EL (cell line): ENCODE measurements around the gene ILKAP.

ENCODE experiments used
- DNase-seq: peaks from one replicate; pipeline ENCODE4 v3.0.0-alpha.2; 2016

The ILKAP gene

DNA sequence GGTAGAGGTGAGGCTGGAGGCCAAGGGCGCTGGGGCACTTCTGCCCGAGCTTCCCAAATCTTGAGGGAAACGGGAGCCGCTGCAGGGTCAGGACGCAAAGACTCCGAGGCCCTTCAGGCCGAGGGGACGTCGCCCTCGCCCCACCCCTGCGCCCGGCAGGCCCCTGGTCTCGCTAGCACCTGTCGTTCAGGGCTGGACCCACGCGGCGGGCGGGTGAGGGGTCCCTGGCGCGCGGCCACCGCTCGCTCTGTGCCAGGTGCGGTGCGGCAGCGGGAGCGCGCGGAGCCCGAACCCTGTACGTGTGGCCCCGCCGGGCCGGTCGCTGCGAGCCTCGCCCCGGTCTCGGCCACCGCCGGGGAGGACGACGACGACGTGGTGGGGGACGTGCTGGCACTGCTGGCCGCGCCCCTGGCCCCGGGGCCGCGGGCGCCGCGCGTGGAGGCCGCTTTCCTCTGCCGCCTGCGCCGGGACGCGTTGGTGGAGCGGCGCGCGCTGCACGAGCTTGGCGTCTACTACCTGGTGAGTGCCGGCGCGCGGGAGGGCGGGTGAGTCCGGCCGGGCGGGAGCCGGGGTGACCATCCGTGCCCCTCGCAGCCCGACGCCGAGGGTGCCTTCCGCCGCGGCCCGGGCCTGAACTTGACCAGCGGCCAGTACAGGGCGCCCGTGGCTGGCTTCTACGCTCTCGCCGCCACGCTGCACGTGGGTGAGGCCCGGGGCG, 39.9 kb downstream of the ILKAP start:
- DNase-seq: no peak

GRCh38 chr2:238162846-238163441, 40.6 kb downstream of the ILKAP start:
- DNase-seq: peak; percentile 32

- no peak for DNase-seq
Measured at GRCh38 chr2:238162251-238162845, 41.1 kb downstream of the ILKAP start.

DNA sequence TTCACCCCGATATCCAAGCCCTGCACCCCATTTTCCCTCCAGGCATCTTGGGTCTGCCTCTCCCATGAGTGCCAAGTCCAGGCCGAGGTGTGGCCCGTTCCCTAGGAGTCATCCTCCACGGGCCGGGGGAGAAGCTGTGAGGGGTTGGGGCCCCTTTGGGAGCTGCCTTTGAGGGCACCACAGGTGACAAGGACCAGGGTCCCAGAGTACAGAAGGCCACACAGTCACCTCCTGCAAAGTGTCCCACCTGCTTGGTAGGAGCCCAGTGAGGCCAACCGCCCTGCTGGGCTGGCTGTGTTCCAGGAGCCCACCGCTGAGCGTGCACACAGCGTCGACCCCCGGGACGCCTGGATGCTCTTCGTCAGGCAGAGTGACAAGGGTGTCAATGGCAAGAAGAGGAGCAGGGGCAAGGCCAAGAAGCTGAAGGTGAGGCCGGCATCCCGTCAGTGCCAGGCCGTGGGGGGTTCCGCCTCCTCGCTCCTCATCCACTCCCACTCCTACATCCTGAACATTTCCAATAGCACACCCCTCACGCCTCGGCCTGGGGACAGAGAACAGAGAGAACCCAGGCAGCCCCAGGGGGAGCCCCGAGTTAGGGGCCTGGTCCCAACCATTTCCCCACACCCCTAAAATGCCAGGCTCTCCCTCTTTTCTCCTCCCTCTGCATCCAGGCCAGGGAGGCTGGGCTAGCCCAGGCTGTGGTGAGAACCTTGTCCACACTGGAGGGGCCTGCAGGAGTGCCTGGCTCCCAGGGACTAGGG, 42.0 kb downstream of the ILKAP start:
- DNase-seq: no peak

DNA sequence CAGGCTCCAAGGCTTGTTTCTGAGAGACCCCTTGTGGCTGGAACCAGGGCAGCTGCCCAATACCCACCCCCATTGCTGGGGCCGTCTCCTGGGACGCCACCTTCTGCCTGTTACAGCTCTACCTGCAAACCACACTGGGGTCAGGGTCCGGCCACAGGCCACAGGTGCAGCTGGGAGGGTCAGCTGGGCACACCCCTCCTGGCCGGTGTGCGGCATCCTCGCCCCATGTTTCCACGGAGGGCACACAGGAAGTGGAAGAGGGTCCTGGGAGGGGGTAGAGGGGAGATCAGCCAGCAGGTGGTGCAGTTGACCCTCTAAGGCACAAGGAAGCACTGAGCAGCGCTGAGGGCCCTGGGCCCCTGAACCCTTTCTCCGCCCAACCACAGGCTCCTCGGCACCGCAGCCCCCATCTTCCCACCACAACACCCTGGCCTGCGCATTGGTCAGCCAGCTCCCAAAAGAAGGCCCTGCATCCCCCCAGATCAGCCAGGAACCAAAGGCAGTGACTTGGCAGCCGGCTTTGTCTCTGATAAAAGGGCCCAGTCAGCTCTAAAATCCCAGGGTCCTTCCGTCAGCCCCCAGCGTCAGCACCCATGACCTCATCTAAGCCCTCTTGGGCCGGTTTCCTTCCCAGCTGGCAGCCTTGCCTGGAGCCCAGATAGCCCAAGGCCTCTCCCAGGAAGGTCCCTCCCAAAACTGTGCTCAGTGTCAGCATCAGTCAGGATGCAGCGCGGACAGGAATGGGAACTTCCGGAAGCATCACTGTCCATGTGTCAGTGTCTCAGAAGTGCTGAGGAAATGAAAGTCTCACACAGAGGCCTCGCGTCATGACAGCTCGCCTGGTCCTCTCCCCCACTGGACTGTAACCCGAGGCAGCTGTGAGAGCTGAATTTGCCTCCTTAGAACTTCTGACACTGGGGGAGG, 43.0 kb downstream of the ILKAP start:
- no peak for DNase-seq

- DNase-seq: no peak
Measured at GRCh38 chr2:238159661-238160205, 43.8 kb downstream of the ILKAP start.

- DNase-seq: peak; percentile 31
Measured at GRCh38 chr2:238159071-238159539, 44.4 kb downstream of the ILKAP start.

DNA sequence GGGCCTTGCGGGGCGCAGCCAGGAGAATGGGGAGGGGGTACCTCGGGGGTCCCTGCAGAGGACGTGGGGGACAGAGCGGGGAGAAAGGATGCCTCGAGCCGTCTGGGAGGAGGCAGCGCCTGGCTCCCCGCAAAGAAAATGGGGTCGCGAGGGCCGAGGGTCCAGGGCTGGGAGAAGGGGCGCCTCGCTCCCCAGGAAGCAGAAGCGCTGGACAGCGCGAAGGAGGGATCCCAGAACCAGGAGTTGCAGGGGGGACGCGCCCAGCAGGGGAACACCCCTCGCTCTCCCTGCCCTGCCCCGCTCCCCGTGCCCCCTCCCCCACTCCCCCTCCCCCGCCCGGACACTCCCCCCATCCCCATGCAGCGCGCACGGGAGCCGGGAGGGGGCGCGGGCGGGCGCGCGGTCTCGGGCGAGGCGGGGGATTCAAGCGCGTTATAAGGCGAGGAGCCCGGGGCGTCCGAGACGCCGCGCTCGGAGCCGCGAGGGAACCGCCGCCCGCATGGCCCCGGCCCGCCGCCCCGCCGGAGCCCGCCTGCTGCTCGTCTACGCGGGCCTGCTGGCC, 44.9 kb downstream of the ILKAP start, which contains the start of gene ERFE:
TSS of gene ERFE (plus strand) at position 462 of the 562 bp plus-strand sequence. CDS start at position 500, 38 bp downstream.
- peak; percentile 63 for DNase-seq

DNA sequence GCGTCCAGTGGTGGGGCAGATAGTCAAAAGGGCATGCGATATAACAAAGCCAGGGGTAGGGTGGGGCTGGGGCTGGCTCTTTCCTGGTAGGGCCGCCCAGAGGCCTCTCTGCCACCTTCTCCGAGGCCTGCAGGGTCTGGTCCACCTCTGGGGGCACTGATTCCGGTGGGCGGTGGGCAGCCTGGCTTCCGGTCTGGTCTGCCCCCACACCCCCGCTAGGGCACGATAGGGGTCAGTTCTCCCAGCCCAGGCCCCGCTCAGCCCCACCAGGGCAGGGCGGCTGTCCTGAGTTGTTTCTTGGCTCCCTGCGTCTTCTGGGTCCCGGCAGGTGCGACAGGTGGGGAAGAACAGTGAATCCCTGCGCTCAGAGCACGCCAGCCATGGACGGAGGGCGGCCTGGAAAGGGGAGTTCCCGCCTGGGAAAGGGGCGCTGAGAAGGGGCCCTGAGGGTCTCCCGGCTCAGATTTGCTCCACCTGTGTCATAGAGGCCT, 45.4 kb downstream of the ILKAP start:
- no peak for DNase-seq

DNA sequence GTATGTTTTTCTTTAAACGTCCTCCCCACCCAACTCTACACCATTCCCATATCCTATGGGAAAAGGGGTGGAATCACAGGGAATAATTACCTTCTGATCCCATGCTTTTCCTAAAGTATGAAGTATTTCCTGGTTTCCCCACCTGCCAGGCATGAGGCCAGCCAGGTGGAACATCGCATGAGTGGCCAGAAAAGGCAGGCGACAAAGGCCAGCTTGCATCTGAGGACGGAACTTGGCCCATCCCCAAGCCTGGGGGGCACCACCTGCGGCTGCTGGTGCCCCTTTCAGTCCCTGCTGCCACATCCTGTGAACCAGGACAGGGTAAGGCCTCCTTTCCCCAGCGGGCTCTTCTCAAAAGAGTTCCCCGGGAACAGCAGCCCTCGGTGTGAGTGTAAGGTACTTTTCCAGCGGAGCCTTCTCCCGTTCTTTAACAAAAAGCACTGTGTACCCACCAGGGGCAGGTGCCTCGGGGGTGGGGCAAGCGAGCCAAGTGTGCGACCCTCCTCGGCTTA, 45.9 kb downstream of the ILKAP start:
- DNase-seq: no peak

DNA sequence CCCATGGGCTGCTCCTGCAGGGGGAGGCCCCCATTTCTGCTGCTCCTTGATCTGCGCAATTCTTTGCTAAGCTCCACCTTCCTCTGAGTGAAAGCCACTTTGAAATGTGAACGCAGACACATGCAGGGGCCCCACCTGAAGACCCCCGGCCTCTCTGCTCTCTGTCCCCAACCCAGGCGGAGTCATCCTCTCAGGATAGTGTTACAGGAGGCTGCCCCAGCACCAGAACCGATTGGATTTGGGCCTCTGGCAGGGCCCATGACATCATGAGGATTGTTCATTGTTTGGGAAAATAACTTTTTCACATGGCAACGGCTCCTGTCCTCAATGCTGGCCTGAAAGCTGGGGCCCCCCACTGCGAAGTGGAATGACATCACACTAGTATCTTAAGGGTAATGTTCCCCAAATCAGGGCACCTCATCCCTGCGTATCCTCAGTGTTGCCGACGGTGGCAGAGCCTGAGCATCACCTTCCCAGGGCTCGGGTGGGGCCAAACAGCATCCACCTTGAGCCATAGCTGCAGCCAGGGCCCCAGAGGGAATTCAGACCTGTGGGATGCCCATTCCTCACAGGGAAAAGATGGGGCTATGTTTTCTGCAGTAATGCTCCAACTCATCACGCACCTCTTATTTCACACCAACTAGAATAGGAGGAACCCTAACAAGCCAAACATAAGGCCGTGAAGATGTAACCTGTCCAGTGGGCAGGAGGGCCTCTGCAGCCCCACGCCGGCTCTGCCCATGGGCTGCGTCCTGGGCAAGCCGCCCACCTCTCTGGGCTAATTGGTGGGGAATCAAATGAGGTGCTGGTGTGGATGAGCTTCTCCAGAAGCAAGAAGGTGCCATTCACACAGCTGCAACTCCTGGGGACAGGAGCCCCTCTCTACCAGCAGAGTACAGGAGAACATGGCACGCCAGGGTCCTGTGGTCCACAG, 47.5 kb downstream of the ILKAP start:
- DNase-seq: no peak

DNA sequence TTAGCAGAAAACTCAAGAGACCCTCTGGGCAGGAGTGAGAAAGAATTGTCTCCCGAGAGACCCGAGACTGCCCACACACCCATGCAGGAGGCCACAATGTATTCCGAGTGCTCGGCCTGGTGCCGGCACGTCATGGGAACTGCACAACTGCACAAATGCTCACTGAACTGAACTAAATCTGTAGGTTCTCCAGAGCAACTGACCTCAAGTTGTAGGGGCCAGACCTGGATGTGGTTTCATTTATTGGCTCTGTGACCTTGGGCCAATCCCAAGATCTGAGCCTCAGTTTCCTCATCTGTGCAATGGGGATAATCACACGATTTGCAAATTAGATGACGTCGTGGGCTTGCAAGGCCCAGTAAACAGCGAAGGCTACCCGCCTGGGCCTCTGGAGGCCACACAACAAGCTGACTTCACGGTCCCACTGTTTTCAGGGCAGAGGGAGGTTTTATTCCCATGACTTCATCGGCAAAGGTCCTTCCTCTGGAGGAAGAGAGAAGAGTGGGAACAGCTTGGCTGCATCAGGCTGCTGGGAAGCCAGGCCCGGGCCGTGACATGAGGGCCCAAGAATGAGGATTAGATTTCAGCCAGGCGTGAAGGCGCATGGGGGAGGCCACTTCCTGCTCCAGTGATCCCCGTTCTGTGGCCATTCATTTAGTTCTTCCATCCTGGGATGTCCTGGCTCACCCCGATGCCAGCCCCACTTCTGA, 48.3 kb downstream of the ILKAP start:
- peak; percentile 46 for DNase-seq

- no peak for DNase-seq
Measured at GRCh38 chr2:238154570-238154969, 48.9 kb downstream of the ILKAP start.

- no peak for DNase-seq
Measured at GRCh38 chr2:238152771-238153688, 50.5 kb downstream of the ILKAP start.

DNA sequence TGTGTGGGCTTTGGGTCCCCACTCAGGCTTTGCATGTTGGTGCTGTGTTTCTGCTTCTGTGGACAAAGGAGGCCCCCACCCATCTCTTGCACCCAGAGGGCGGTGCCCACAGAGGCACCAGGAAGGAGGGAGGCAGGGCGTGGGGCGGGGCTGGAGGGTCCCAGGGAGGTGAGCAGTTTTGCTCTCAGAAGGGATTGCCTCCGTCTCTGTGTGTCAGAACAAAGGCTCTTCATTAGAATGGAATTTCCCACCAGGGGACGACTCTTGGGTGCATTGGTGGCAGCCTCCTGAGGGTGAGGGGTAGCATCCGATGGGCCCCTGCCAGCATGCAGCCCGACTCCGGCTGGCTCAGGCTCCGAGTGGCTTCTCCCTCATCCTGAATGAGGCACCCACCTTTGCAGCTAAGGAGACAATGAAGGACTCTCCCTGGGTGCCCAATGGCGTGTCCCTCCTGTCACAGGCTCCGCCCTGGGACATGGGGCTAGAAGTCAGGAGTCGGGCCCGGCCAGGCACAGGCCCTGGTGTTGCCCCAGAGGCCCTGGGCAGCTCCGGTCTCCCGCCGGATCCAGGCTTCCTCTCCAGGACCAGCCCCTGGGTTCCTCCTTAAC, 51.8 kb downstream of the ILKAP start:
- no peak for DNase-seq

GRCh38 chr2:238151205-238151604, 52.3 kb downstream of the ILKAP start:
- no peak for DNase-seq

- DNase-seq: no peak
Measured at GRCh38 chr2:238150686-238151085, 52.8 kb downstream of the ILKAP start.
